GM18508 (cell line): ENCODE measurements around the gene CELA2A.
"Not testable (repeated sequence)": the region's sequence is repeated elsewhere in the genome, so short reads cannot be mapped to it uniquely, and the experiment has no call there.

Source experiments
- ATAC-seq: cut with Tn5 transposase; IDR thresholded peaks from one replicate; pipeline ENCODE4 v1.9.1; 2021; ENCODE audit warnings: moderate number of reproducible peaks; ENCODE audit not compliant: insufficient read depth, unreplicated experiment

CELA2A gene

DNA sequence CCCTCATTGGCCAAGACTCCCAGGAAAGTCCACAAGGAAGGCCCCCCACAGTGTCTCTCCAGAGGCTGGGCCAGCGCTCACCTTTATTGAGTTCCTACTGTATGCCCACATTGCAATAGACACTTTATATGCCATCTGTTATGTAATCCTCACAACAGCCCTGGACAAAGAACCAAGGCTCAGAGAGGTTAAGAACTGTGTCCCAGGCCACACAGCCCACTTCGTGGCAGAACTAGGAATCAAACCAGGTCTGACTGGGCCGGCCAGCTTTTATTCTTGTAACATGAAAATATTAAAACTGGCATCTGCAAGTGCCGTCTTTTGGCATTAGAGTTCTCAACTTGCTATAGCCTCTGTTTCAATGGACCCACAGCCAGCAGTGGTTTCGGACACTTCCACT, 13.8 kb upstream of the CELA2A start:
- no peak for ATAC-seq

GRCh38 chr1:15443281-15443680, 13.3 kb upstream of the CELA2A start:
- no peak for ATAC-seq

DNA sequence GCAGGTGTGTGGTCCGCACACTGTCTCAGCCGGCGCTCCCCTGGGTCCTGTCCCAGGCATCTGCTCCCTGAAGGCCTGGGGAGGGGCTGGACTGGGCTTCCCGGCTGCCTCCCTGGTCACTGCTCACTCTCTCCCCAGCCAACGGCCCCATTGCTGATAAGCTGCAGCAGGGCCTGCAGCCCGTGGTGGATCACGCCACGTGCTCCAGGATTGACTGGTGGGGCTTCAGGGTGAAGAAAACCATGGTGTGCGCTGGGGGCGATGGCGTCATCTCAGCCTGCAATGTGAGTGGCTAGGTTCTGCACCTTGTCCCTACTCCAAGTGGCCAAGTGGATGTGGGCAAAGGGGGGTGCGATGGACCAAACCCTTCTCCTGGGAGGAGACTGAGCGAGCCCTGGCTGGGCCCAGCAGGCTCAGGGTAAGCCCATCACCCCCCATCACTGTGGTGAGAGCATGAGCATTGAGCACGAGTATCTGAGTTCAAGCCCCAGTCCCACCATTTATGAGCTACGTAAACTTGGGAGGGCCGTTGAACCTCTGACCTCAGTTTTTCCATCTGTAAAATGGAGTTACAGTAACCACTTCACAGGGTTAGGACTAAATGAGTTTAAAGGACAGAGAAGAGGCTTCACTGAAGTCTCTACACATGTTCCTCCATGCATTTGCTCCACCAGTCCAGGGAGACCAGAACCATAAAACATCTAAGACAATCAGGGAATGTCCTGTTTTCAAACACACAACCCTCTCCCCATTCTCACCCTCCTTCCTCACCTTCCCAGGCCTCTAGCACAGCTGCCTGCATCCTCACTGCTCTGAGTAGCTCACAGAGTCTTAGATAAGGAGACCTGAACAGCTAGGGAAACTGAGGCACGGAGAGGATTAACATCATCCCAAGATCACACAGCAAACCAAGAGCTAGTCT, 11.8 kb upstream of the CELA2A start:
- ATAC-seq: no peak

GRCh38 chr1:15445390-15446122, 11.0 kb upstream of the CELA2A start:
- no peak for ATAC-seq

- no peak for ATAC-seq
Measured at GRCh38 chr1:15446212-15446611, 10.3 kb upstream of the CELA2A start.

- ATAC-seq: no peak
Measured at GRCh38 chr1:15448877-15449462, 7.6 kb upstream of the CELA2A start.

- no peak for ATAC-seq
Measured at GRCh38 chr1:15449567-15449966, 7.0 kb upstream of the CELA2A start.

DNA sequence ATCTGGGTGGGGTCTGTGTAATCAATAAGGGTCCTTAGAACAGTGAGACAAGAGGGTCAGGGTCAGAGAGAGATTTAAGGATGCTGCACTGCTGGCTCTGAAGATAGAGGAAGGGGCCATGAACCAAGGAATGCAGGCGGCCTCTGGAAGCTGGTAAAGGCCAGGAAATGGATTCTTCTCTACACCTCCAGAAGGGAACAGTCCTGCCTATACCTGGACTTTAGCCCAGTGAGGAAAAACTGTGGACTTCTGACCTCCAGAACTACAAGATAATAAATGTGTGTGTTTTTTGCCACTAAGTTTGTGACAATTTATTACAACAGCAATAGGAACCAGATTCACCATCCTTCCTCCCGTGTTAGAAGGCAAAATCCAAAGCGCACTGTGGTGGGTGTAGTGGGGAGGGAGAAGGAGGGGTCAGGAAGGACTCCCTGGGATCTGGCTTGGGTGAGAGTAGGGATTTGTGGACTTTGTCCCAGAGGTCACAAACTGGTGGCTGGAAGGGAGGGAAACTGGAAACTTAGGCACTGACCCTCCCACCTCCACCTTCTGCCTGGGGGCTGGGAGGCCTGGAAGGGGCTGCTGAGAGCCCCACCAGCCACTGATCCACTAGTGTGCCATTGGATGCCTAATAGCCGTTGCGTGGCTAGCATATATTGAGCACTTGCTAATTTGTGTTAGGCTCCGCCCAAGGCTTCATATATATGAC, 5.4 kb upstream of the CELA2A start:
- ATAC-seq: no peak

GRCh38 chr1:15452216-15452615, 4.3 kb upstream of the CELA2A start:
- ATAC-seq: no peak

GRCh38 chr1:15452866-15453571, 3.5 kb upstream of the CELA2A start:
- no peak for ATAC-seq

DNA sequence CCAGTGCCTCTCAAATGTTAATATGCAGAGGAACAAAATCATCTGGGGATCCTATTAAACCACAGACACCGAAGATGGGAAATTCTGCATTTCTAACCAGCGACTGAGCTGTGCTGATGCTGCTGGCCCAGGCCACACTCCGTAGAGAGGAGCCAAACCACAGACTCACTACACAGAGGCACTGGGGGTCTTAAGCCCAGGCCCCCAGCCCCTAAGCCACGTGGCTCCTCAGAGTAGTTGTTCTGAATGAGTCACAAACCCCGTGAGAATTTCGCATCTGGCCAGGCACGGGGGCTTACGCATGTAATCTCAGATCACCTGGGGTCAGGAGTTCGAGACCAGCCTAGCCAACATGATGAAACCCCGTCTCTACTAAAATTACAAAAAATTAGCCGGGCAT, 2.8 kb upstream of the CELA2A start:
- no peak for ATAC-seq

- no peak for ATAC-seq
Measured at GRCh38 chr1:15454256-15454655, 2.3 kb upstream of the CELA2A start.

DNA sequence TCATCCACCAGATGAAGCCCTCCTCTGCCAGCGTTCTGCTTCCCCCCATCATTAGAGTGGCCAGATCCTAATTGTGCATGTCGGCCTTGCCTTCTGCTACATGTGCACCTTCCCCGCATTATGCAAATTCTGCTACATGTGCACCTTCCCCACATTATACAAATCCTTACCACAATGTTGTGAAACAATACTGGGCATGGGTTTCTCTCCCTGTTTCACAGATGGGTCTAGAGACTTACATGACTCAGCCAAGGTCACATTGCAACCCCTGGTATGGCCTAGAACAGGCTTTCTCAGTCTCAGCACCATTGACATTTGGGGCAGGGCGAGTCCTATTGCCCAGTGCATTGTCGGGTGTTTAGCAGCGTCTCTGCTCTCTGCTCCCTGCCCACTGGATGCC, 1.0 kb upstream of the CELA2A start:
- ATAC-seq: no peak

DNA sequence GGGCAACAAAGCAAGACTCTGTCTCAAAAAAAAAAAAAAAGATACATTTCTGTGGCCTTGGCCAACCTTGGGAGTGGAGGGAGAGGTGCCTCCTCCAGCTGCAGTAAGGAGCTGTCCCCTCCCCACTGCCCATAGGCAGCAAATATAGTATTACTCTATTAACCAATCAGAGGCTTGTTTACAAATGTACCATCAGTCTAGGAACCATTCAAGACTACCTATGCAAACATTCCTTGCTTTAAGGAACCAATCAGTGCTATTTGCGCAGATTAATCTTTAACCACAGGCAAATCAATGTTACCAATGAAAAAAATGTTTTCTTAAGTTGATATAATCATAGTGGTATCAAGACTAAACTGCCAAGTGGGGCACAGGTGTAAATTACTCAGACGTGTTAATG, 1.1 kb downstream of the CELA2A start:
- no peak for ATAC-seq

DNA sequence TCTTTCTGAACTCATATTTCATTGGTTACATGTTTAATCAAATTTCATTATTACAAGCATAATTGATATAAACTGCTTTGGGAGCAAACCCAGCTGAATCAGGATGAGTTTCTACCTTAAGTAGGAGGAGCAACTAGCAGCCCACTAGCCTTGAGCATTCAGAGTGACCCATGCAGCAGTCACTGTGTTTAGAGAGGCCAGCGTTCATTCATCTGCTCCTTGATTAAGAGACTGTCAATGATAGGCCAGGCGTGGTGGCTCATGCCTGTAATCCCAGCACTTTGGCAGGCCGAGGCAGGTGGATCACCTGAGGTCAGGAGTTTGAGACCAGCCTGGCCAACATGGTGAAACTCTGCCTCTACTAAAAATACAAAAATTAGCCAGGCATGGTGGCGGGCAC, 1.9 kb downstream of the CELA2A start:
- not testable (repeated sequence) for ATAC-seq

GRCh38 chr1:15459771-15460707, 3.5 kb downstream of the CELA2A start:
- no peak for ATAC-seq

- no peak for ATAC-seq
Measured at GRCh38 chr1:15460708-15461095, 4.2 kb downstream of the CELA2A start.

DNA sequence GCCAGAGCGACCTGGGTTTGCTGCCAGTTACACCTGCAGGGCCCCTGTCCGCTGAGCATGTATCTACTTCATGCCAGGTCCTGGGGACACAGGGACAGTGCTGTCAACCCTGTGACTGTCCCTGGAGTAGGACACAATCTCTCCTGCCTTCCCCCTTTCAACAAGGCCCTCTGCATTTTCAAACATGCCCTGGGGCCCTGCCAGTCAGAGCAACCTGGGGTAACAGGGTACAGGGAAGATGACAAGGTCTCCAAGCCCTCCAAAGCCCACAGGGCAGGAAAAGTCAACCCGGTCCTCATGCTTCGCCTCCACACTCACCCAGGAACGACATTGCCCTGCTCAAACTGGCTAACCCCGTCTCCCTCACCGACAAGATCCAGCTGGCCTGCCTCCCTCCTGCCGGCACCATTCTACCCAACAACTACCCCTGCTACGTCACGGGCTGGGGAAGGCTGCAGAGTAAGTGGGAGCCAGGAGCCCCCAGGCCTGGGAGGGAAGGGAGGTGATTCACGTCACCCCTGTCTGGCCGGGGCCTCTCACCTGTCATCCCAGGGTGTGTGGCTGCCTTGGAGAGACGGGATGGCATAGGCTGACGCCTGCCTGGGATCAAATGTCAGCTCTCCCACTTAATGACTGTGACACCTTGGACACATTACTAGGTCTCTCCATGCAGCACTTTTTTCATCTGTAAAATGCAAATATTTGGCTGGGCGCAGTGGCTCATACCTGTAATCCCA, 6.7 kb downstream of the CELA2A start:
- ATAC-seq: not testable (repeated sequence)
